Lung (tissue), 12 donors: ENCODE data around the gene TMEM107. TPM values are rescaled to one million over a fixed set of nuclear protein-coding genes. Genes with fewer than 3 reads are reported as not detected.

Experiments
- ATAC-seq: fragments of 200-7000 bp; cut with Tn5 transposase; one replicate; pipeline ENCODE4 v1.9.1; 2020; ENCODE audit warnings: moderate number of reproducible peaks; ENCODE audit not compliant: insufficient read depth, low FRiP score
- DNase-seq, 3 donors: peaks; one replicate each; pipeline ENCODE4 v3.0.0-alpha.2; 2013 to 2017
- H3K27ac ChIP-seq, 2 donors: one replicate each; pipeline ENCODE4 v1.5.1; 2013; ENCODE audit warnings: mild to moderate bottlenecking in 2 of 2, moderate library complexity in 2 of 2, control low read depth in 1 of 2, inconsistent platforms in 1 of 2, low read depth in 1 of 2, low read length in 1 of 2
- H3K27me3 ChIP-seq, 3 donors: one replicate each; pipeline ENCODE4 v1.5.1; 2013; ENCODE audit warnings: low read length in 2 of 3; ENCODE audit not compliant: control insufficient read depth in 3 of 3, insufficient read depth in 3 of 3
- H3K36me3 ChIP-seq, 4 donors: one replicate each; pipeline ENCODE4 v1.5.1; 2013; ENCODE audit warnings: low read length in 4 of 4, mild to moderate bottlenecking in 1 of 4, moderate library complexity in 1 of 4; ENCODE audit not compliant: control insufficient read depth in 4 of 4, insufficient read depth in 4 of 4
- H3K4me1 ChIP-seq, 5 donors: one replicate each; pipeline ENCODE4 v1.5.1; 2013; ENCODE audit warnings: low read length in 5 of 5, mild to moderate bottlenecking in 2 of 5, moderate library complexity in 1 of 5; ENCODE audit not compliant: control insufficient read depth in 5 of 5, insufficient read depth in 5 of 5
- H3K4me3 ChIP-seq: one replicate; pipeline ENCODE4 v1.5.1; 2013; ENCODE audit warnings: mild to moderate bottlenecking, control low read depth, moderate library complexity
- H3K9ac ChIP-seq, 2 donors: one replicate each; pipeline ENCODE4 v1.5.1; 2013; ENCODE audit warnings: low read length in 2 of 2, control low read depth in 1 of 2; ENCODE audit not compliant: insufficient read depth in 1 of 2
- H3K9me3 ChIP-seq, 4 donors: one replicate each; pipeline ENCODE4 v1.5.1; 2013; ENCODE audit warnings: low read length in 3 of 4, mild to moderate bottlenecking in 1 of 4, moderate library complexity in 1 of 4; ENCODE audit not compliant: control insufficient read depth in 4 of 4, insufficient read depth in 3 of 4
- CTCF ChIP-seq: IDR thresholded peaks from 2 replicates; pipeline ENCODE4 v1.5.1; 2012; ENCODE audit warnings: mild to moderate bottlenecking; ENCODE audit errors: control extremely low read depth, extremely low read depth
- WGBS, 2 donors: extraction: QIAGEN DNeasy Blood & Tissue Kit; methylation state at CpG; one replicate each; pipeline ENCODE4 v1.1.7; 2013; 5-methylcytosine and 5-hydroxymethylcytosine counted together
- polyA plus RNA-seq, 2 donors: library from polyadenylated mRNA; stranded (reverse); fragments of 200-250 nt; gene quantifications; one replicate each; pipeline ENCODE4 v1.2.1, GENCODE V29; 2013
- total RNA-seq, 2 donors: library from RNA; depleted of rRNA in 1 of 2; stranded (reverse); fragments of >200 nt in 1 of 2; gene quantifications; one replicate each; pipeline ENCODE4 v1.2.1, GENCODE V29; 2014 to 2021
- donor health status: control.
- donor health status: control.
- donor health status: Bipolar disorder and iron deficiency.
- donor health status: healthy.
- donor health status: DM: yes; HTN: yes; CAD: no.

Gene TMEM107
- total and polyA plus RNA-seq, 4 donors: 13.2 to 33.1 (median 21.7) TPM

- ATAC-seq (no peak), DNase-seq (peak in 1 of 3 donors; percentile 22)
- peak overlapping the region; percentile 55 to 95 for H3K9ac ChIP-seq
- no peaks in the 10 kb centered on the region for H3K9me3 ChIP-seq
- H3K27me3 ChIP-seq: peaks cover 0 to 2% (median 0%) of the 10 kb centered on the region in 3 donors
- 10 to 14% methylated on average over 22 of the region's 22 CpGs for WGBS, 2 donors
- TF ChIP-seq CTCF: no peak
- no peak overlapping the region for H3K4me3 ChIP-seq
- peaks cover 0 to 17% (median 0%) of the 10 kb centered on the region in 5 donors for H3K4me1 ChIP-seq
- no peaks in the 10 kb centered on the region for H3K36me3 ChIP-seq
- H3K27ac ChIP-seq: peak overlapping the region; percentile 41 to 61
Observed at GRCh38 chr17:8210761-8211458, 34.7 kb upstream of the TMEM107 start.

GRCh38 chr17:8209907-8210760 lies 34.0 kb upstream of the TMEM107 start, which contains the start of gene AURKB:
Gene AURKB (minus strand): TSS chr17:8210575. CDS start chr17:8210224, 351 bp downstream.
- peak within 1 kb of the TSS; percentile 12 for H3K4me3 ChIP-seq
- 1 to 2% methylated on average over 43 to 46 of the region's 46 CpGs for WGBS, 2 donors
- H3K4me1 ChIP-seq: peaks cover 0 to 17% (median 0%) of the 10 kb centered on the region in 5 donors
- DNase-seq: peak; percentile 97 to 99 (median 99)
- peak within 1 kb of the TSS; percentile 41 to 61 for H3K27ac ChIP-seq
- peak; percentile 92 for ATAC-seq
- H3K9ac ChIP-seq: peak within 1 kb of the TSS; percentile 55 to 95
- no peaks in the 10 kb centered on the region for H3K9me3 ChIP-seq
- no peak for TF ChIP-seq CTCF
- H3K27me3 ChIP-seq: peaks cover 0 to 2% (median 0%) of the 10 kb centered on the region in 3 donors
- no peaks in the 10 kb centered on the region for H3K36me3 ChIP-seq

DNA sequence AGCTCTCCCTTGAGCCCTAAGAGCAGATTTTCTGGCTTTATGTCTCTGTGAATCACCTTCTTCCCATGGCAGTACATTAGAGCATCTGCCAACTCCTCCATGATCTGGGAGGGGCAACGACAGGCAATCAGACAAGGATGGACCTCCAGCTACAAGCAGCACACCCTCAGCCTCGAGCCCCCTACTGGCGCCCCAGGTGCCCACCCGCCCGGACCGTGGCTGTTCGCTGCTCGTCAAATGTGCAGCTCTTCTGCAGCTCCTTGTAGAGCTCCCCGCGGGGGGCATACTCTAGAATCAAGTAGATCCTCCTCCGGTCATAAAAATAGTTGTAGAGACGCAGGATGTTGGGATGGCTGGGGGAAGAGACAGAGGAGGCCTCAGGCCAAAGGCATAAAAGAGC lies 30.4 kb upstream of the TMEM107 start:
- no peak for TF ChIP-seq CTCF

More for the DNA sequence above, 30.4 kb upstream of the TMEM107 start:
- ATAC-seq: no peak
- H3K4me3 ChIP-seq: no peak overlapping the region
- no peaks in the 10 kb centered on the region for H3K9me3 ChIP-seq
- no peak for DNase-seq
- peaks cover 0 to 17% (median 0%) of the 10 kb centered on the region in 5 donors for H3K4me1 ChIP-seq
- 96 to 98% methylated on average over 12 of the region's 12 CpGs for WGBS, 2 donors
- no peak overlapping the region for H3K9ac ChIP-seq
- no peaks in the 10 kb centered on the region for H3K27me3 ChIP-seq
- no peak overlapping the region for H3K27ac ChIP-seq
- H3K36me3 ChIP-seq: peaks cover 0 to 4% (median 0%) of the 10 kb centered on the region in 4 donors
